Measurements from ENCODE around the gene SLC4A1.

The SLC4A1 gene

GRCh38 chr17:44283344-44284023 lies 15.5 kb upstream of the SLC4A1 start:
- no peak for DNase-seq

- no peak for DNase-seq
These were observed 14.3 kb upstream of the SLC4A1 start for GRCh38 chr17:44282264-44282663.

GRCh38 chr17:44281570-44281969 lies 13.6 kb upstream of the SLC4A1 start:
- DNase-seq = no peak

GRCh38 chr17:44280392-44280937 lies 12.5 kb upstream of the SLC4A1 start:
- DNase-seq = no peak

GRCh38 chr17:44279666-44280391 lies 11.9 kb upstream of the SLC4A1 start:
- no peak for DNase-seq

- DNase-seq = no peak
These were observed 11.4 kb upstream of the SLC4A1 start for GRCh38 chr17:44279346-44279665.

- DNase-seq = no peak
These were observed 10.0 kb upstream of the SLC4A1 start for GRCh38 chr17:44277976-44278375.

GRCh38 chr17:44273607-44274006 lies 5.7 kb upstream of the SLC4A1 start:
- no peak for DNase-seq

- DNase-seq = no peak
These were observed 5.0 kb upstream of the SLC4A1 start for GRCh38 chr17:44272954-44273353.

GRCh38 chr17:44272321-44272951 lies 4.5 kb upstream of the SLC4A1 start:
- DNase-seq = no peak

- no peak for DNase-seq
These were observed 1.8 kb upstream of the SLC4A1 start for GRCh38 chr17:44269535-44270240.

GRCh38 chr17:44268709-44269534 lies 987 bp upstream of the SLC4A1 start:
- no peak for DNase-seq

GRCh38 chr17:44267165-44267455 lies 825 bp downstream of the SLC4A1 start:
- DNase-seq = no peak

GRCh38 chr17:44266402-44267164 lies 1.4 kb downstream of the SLC4A1 start:
- no peak for DNase-seq

GRCh38 chr17:44263345-44263902 lies 4.5 kb downstream of the SLC4A1 start:
- no peak for DNase-seq

- DNase-seq = no peak
These were observed 5.2 kb downstream of the SLC4A1 start for GRCh38 chr17:44262654-44263225.

GRCh38 chr17:44260296-44260695 lies 7.6 kb downstream of the SLC4A1 start:
- no peak for DNase-seq

- no peak for DNase-seq
These were observed 9.1 kb downstream of the SLC4A1 start for GRCh38 chr17:44258811-44259351.

- no peak for DNase-seq
These were observed 9.8 kb downstream of the SLC4A1 start for GRCh38 chr17:44257815-44258760.

GRCh38 chr17:44256671-44257070 lies 11.3 kb downstream of the SLC4A1 start:
- DNase-seq = no peak
